H1 (cell line): ENCODE data around the gene OTUD3. TPM values are rescaled to one million over a fixed set of nuclear protein-coding genes. Genes with fewer than 3 reads are reported as not detected.

Source experiments
- BCL11A ChIP-seq, 2 experiments: IDR thresholded peaks; one replicate each; pipeline ENCODE4 v1.6.1; 2011; ENCODE audit warnings: low read depth in 2 of 2, low read length in 2 of 2, mild to moderate bottlenecking in 2 of 2
- CEBPB ChIP-seq: IDR thresholded peaks from 2 replicates; pipeline ENCODE4 v1.6.1; 2012; ENCODE audit warnings: low read depth, low read length
- CTBP2 ChIP-seq: IDR thresholded peaks from 2 replicates; pipeline ENCODE4 v1.7.0; 2011; ENCODE audit warnings: borderline replicate concordance, mild to moderate bottlenecking, moderate library complexity, mixed read lengths, low read length; ENCODE audit not compliant: insufficient read depth, insufficient read length
- GTF2F1 ChIP-seq: IDR thresholded peaks from 2 replicates; pipeline ENCODE4 v1.6.1; 2012; ENCODE audit warnings: low read depth, low read length, improper control_type of control experiment, borderline replicate concordance
- NRF1 ChIP-seq: IDR thresholded peaks from 2 replicates; pipeline ENCODE4 v1.6.1; 2011; ENCODE audit warnings: mild to moderate bottlenecking, low read depth, low read length, improper control_type of control experiment
- SIX5 ChIP-seq: IDR thresholded peaks from 2 replicates; pipeline ENCODE4 v1.6.1; 2011; ENCODE audit warnings: mild to moderate bottlenecking, low read depth, low read length
- SRF ChIP-seq: IDR thresholded peaks from 2 replicates; pipeline ENCODE4 v1.6.1; 2011; ENCODE audit warnings: mild to moderate bottlenecking, low read depth, low read length, moderate library complexity
- TEAD4 ChIP-seq: IDR thresholded peaks from 2 replicates; pipeline ENCODE4 v1.6.1; 2012; ENCODE audit warnings: low read depth, low read length, inconsistent platforms, mixed read lengths
- polyA plus RNA-seq, 7 experiments: library from polyadenylated mRNA; depleted of rRNA in 3 of 7; stranded (reverse) in 5 of 7; unstranded in 2 of 7; fragments of >200 nt in 5 of 7; fragments of 200-250 nt in 2 of 7; gene quantifications; 1 replicate in 5 of 7; 2 replicates in 1 of 7; 4 replicates in 1 of 7; pipeline versions ENCODE4 v1.2.1 to v1.2.3, GENCODE V29; 2011 to 2013; ENCODE audit warnings: missing spikeins in 2 of 7, mixed read lengths in 2 of 7
- total RNA-seq: library from RNA; stranded (reverse); fragmentation: NEBNext Ultra II Directional; extraction: Animal tissue kit (Norgen Biotek cat#: 25700); gene quantifications from 2 replicates; pipeline ENCODE4 v1.2.1, GENCODE V29; 2021

OTUD3 gene
- total and polyA plus RNA-seq, 2 of the 8 experiments (the other 6 are each of a cell fraction or from before 2014, with no cell fraction given), result 6.3 to 11.9 TPM

DNA sequence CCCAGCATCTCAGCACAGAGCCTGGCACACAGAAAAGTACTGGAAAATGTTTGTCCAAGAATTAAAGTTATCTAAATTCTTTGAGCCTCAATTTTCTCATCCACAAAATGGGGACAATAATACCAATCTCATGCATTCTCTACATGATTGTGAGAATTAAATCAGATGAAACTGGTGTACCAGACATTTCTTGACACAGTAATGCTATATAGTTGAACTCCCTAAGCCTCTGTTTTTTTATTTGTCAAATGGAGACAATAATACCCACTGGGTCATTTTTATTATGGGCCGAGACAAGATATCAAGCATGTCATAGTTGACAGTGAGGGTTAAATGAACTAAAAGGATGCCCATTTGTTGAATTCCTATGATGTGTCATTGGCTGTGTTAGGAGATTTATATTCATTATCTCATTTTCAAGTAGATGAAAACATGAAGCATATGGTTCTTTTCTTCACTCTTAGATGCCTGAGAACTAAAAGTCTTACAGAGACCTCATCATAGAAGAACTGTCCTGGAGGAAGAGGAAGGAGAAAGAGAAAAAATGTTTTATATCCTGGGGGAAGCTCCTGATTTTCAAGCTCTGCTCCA is 17.5 kb upstream of the OTUD3 start (continued):
- TF ChIP-seq TEAD4, result no peak
- no peak for TF ChIP-seq SIX5
- no peak for TF ChIP-seq SRF
- TF ChIP-seq NRF1, result no peak
- no peak for TF ChIP-seq CEBPB
- no peak for TF ChIP-seq GTF2F1
- TF ChIP-seq BCL11A (IDR thresholded peaks at IDR 0.05; ENCODE audit: low read depth in 2 of 2, low read length in 2 of 2), result no peak
- TF ChIP-seq CTBP2, result no peak
